ENCODE measurements around the gene RBMS1.

- no peak for TF ChIP-seq CTCF (IDR thresholded peaks at IDR 0.05)
- no peak for TF ChIP-seq EP300 (IDR thresholded peaks at IDR 0.05)
These were observed 243.7 kb downstream of the RBMS1 start for GRCh38 chr2:160249876-160250275.

Measured in gastroesophageal sphincter (tissue), 3 donors.